Spleen (tissue), 11 donors: ENCODE data around the gene CNOT10. TPM values are rescaled to one million over a fixed set of nuclear protein-coding genes. Genes with fewer than 3 reads are reported as not detected.

Source experiments
- DNase-seq: peaks from one replicate; pipeline ENCODE4 v3.0.0-alpha.2; 2020
- H3K27ac ChIP-seq, 8 donors: fragments of 200-600 bp; sonication (generic) in 7 of 8; 1 replicate in 4 of 8; 2 replicates in 4 of 8; pipeline versions ENCODE4 v1.5.0 to v1.8.0; 2016 to 2021; ENCODE audit warnings: inconsistent platforms in 4 of 8, mild to moderate bottlenecking in 4 of 8, moderate library complexity in 1 of 8
- H3K27me3 ChIP-seq, 7 donors: fragments of 200-600 bp; sonication (generic) in 6 of 7; replicated peaks in 1 of 7; 1 replicate in 4 of 7; 2 replicates in 3 of 7; pipeline versions ENCODE4 v1.5.0 to v1.8.0; 2016 to 2021; ENCODE audit warnings: inconsistent platforms in 3 of 7, mild to moderate bottlenecking in 1 of 7
- H3K36me3 ChIP-seq, 6 donors: fragments of 200-600 bp; sonication (generic) in 5 of 6; 1 replicate in 4 of 6; 2 replicates in 2 of 6; pipeline versions ENCODE4 v1.5.0 to v1.8.0; 2016 to 2021; ENCODE audit warnings: inconsistent platforms in 2 of 6
- H3K4me1 ChIP-seq, 6 donors: fragments of 200-600 bp; sonication (generic) in 5 of 6; 1 replicate in 3 of 6; 2 replicates in 3 of 6; pipeline versions ENCODE4 v1.5.0 to v1.8.0; 2016 to 2021; ENCODE audit warnings: inconsistent platforms in 3 of 6
- H3K4me3 ChIP-seq, 8 donors: fragments of 200-600 bp; sonication (generic) in 7 of 8; 1 replicate in 4 of 8; 2 replicates in 4 of 8; pipeline versions ENCODE4 v1.5.0 to v1.8.0; 2016 to 2021; ENCODE audit warnings: inconsistent platforms in 4 of 8, mild to moderate bottlenecking in 4 of 8, moderate library complexity in 2 of 8
- H3K9me3 ChIP-seq, 8 donors: fragments of 200-600 bp; sonication (generic) in 7 of 8; 1 replicate in 4 of 8; 2 replicates in 4 of 8; pipeline versions ENCODE4 v1.5.0 to v1.8.0; 2016 to 2021; ENCODE audit warnings: inconsistent platforms in 4 of 8
- CTCF ChIP-seq, 11 experiments: fragments of 200-600 bp in 7 of 11; fragments of 450-650 bp in 4 of 11; sonication (generic) in 4 of 11; IDR thresholded peaks in 8 of 11; conservative IDR thresholded peaks in 3 of 11; 1 replicate in 7 of 11; 2 replicates in 4 of 11; pipeline versions ENCODE4 v1.4.0 to v1.8.0; 2016 to 2021; ENCODE audit warnings: antibody characterized with exemption in 11 of 11, inconsistent platforms in 4 of 11, mild to moderate bottlenecking in 1 of 11
- POLR2A ChIP-seq, 3 donors: fragments of 450-650 bp; IDR thresholded peaks; one replicate each; pipeline ENCODE4 v1.5.1; 2017; ENCODE audit warnings: antibody characterized with exemption in 3 of 3, mild to moderate bottlenecking in 1 of 3
- POLR2AphosphoS5 ChIP-seq, 3 donors: sonication (generic); formaldehyde crosslinking; IDR thresholded peaks; one replicate each; pipeline ENCODE4 v1.5.1; 2017; ENCODE audit warnings: antibody characterized with exemption in 3 of 3
- WGBS, 5 donors: extraction: QIAGEN DNeasy Blood & Tissue Kit in 3 of 5; methylation state at CpG; one replicate each; pipeline versions ENCODE4 v1.1.5 to v1.1.7; 2013 to 2018; 5-methylcytosine and 5-hydroxymethylcytosine counted together
- intact Hi-C: fragments of 100-400 bp; cut with DNase I; formaldehyde crosslinking; loops from one replicate; pipeline ENCODE4 v1.15.0; 2023; ENCODE audit warnings: low total_unique reads
- polyA plus RNA-seq, 3 donors: library from polyadenylated mRNA; stranded (reverse); fragments of 200-250 nt; gene quantifications; one replicate each; pipeline ENCODE4 v1.2.1, GENCODE V29; 2013
- total RNA-seq, 7 donors: library from RNA; depleted of rRNA in 3 of 7; stranded (reverse); fragments of >200 nt in 3 of 7; fragmentation: NEBNext Ultra II Directional in 4 of 7; extraction: Animal tissue kit (Norgen Biotek cat#: 25700) in 4 of 7; gene quantifications; one replicate each; pipeline versions ENCODE4 v1.1.0 to v1.2.1, GENCODE V29; 2016 to 2021
- donor health status: healthy with polysubstance abuse.
- donor health status: DM: no; HTN: no; CAD: no; lungs with moderate emphysema.
- donor health status: DM: no; HTN: no; CAD: no.
- donor health status: Bipolar disorder and iron deficiency.
- donor health status: healthy.
- donor health status: DM: no; HTN: no; CAD: no.
- donor health status: DM: yes; HTN: yes; CAD: no.

The CNOT10 gene
- total and polyA plus RNA-seq, 10 donors: 19.2 to 48.3 (median 34.2) TPM

- intact Hi-C loops: no loop called here
- Histone ChIP-seq H3K36me3 (no peaks in the 10 kb centered on the region), H3K4me1 (peaks cover 16 to 53% (median 36%) of the 10 kb centered on the region in 6 donors), H3K27ac (no peak within 1 kb of the TSS), H3K9me3 (no peaks in the 10 kb centered on the region), H3K4me3 (peak within 1 kb of the TSS; percentile 39 to 73 (median 52)), H3K27me3 (peaks cover 6 to 81% (median 61%) of the 10 kb centered on the region in 7 donors)
- TF ChIP-seq CTCF (IDR thresholded peaks at IDR 0.05 in 8 of 11, conservative IDR thresholded peaks at IDR 0.05 in 3 of 11) (no peak), POLR2AphosphoS5 (IDR thresholded peaks at IDR 0.05) (no peak), POLR2A (IDR thresholded peaks at IDR 0.05) (no peak)
- 1 to 4% (median 2%) methylated on average over 39 to 59 of the region's 59 CpGs for WGBS, 5 donors
- no peak for DNase-seq
Observed at GRCh38 chr3:32817558-32818228, 132.7 kb downstream of the CNOT10 start, which contains the start of gene TRIM71. Gene TRIM71, plus strand, starts transcription at chr3:32817997. Its CDS starts 84 bp downstream, at chr3:32818081.

GRCh38 chr3:32818229-32818969 is 133.4 kb downstream of the CNOT10 start:
- 2 to 18% (median 3%) methylated on average over 14 to 111 of the region's 111 CpGs for WGBS, 5 donors
- TF ChIP-seq POLR2A (IDR thresholded peaks at IDR 0.05) (no peak), POLR2AphosphoS5 (IDR thresholded peaks at IDR 0.05) (no peak), CTCF (IDR thresholded peaks at IDR 0.05 in 8 of 11, conservative IDR thresholded peaks at IDR 0.05 in 3 of 11) (no peak)
- Histone ChIP-seq H3K27ac (no peak overlapping the region), H3K4me1 (peaks cover 16 to 53% (median 36%) of the 10 kb centered on the region in 6 donors), H3K27me3 (peaks cover 6 to 84% (median 61%) of the 10 kb centered on the region in 7 donors), H3K4me3 (peak overlapping the region in 7 of 8 donors; percentile 49 to 73 (median 52)), H3K9me3 (no peaks in the 10 kb centered on the region), H3K36me3 (no peaks in the 10 kb centered on the region)
- peak; percentile 69 for DNase-seq
- intact Hi-C loops: no loop called here

GRCh38 chr3:32818970-32819511 is 134.1 kb downstream of the CNOT10 start:
- Histone ChIP-seq H3K4me3 (peak overlapping the region in 7 of 8 donors; percentile 27 to 73 (median 52)), H3K27me3 (peaks cover 6 to 89% (median 61%) of the 10 kb centered on the region in 7 donors)

More at GRCh38 chr3:32818970-32819511, 134.1 kb downstream of the CNOT10 start:
- Histone ChIP-seq H3K27ac (no peak overlapping the region), H3K4me1 (peaks cover 16 to 50% (median 35%) of the 10 kb centered on the region in 6 donors), H3K9me3 (no peaks in the 10 kb centered on the region), H3K36me3 (no peaks in the 10 kb centered on the region)
- TF ChIP-seq CTCF (IDR thresholded peaks at IDR 0.05 in 8 of 11, conservative IDR thresholded peaks at IDR 0.05 in 3 of 11): no peak
- TF ChIP-seq POLR2AphosphoS5 (IDR thresholded peaks at IDR 0.05): no peak
- no peak for TF ChIP-seq POLR2A (IDR thresholded peaks at IDR 0.05)
- intact Hi-C loops: no loop called here
- 53 to 65% (median 59%) methylated on average over 25 of the region's 25 CpGs for WGBS, 5 donors
- no peak for DNase-seq
